ENCODE measurements around the gene HOXA4.

DNA sequence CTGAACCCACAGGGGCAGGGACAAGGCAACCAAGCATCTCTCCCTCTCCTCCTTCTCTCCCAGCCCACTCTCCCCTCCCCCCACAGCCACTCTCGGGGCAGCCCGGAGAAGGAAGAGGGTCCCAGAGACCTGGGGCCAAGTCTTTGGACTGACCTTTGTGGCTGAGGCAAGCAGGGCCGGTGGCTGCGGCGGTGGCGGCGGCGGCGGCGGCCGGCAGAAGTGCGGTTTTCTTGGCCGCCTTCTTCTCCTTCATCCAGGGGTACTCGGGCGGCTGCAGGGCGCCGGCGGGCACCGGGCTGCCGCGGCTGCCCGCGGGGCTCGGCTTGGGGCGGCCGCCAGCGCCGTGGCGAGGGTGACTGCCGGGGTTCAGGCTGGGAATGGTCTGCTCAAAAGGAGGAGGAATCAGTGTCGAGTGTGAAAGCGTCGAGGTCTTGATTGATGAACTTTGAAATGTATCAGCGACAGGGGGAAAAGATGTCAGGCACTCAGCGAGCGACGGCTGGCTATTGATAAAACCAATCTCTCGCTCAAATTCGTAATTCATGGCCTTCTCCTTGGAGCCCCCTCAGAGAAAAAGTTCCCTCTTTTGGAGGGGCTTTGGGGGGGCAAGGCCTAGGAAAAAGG lies 28.5 kb downstream of the HOXA4 start:
- TF ChIP-seq MAZ (IDR thresholded peaks at IDR 0.05; ENCODE audit: borderline replicate concordance, low read depth, low read length) (no peak), BHLHE40 (IDR thresholded peaks at IDR 0.05; ENCODE audit: low read depth, low read length) (no peak), RAD21 (IDR thresholded peaks at IDR 0.05; ENCODE audit: low read length) (no peak), POLR2A (IDR thresholded peaks at IDR 0.05; ENCODE audit: low read depth, low read length) (no peak; the same call in 1 of the 2 replicates)
- TF ChIP-seq, protein P1, sequence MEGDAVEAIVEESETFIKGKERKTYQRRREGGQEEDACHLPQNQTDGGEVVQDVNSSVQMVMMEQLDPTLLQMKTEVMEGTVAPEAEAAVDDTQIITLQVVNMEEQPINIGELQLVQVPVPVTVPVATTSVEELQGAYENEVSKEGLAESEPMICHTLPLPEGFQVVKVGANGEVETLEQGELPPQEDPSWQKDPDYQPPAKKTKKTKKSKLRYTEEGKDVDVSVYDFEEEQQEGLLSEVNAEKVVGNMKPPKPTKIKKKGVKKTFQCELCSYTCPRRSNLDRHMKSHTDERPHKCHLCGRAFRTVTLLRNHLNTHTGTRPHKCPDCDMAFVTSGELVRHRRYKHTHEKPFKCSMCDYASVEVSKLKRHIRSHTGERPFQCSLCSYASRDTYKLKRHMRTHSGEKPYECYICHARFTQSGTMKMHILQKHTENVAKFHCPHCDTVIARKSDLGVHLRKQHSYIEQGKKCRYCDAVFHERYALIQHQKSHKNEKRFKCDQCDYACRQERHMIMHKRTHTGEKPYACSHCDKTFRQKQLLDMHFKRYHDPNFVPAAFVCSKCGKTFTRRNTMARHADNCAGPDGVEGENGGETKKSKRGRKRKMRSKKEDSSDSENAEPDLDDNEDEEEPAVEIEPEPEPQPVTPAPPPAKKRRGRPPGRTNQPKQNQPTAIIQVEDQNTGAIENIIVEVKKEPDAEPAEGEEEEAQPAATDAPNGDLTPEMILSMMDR (conservative IDR thresholded peaks at IDR 0.05; ENCODE audit: low read depth, low read length), result no peak
- TF ChIP-seq, protein P2, sequence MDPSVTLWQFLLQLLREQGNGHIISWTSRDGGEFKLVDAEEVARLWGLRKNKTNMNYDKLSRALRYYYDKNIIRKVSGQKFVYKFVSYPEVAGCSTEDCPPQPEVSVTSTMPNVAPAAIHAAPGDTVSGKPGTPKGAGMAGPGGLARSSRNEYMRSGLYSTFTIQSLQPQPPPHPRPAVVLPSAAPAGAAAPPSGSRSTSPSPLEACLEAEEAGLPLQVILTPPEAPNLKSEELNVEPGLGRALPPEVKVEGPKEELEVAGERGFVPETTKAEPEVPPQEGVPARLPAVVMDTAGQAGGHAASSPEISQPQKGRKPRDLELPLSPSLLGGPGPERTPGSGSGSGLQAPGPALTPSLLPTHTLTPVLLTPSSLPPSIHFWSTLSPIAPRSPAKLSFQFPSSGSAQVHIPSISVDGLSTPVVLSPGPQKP (IDR thresholded peaks at IDR 0.05; ENCODE audit: borderline replicate concordance, low read depth, low read length), result no peak

Data from IMR-90 (cell line).